HT1080 (cell line): ENCODE results near the gene APBB1IP. TPM values are rescaled to one million over a fixed set of nuclear protein-coding genes. Genes with fewer than 3 reads are reported as not detected.
"Not testable (repeated sequence)": the region's sequence is repeated elsewhere in the genome, so short reads cannot be mapped to it uniquely, and the experiment has no call there.

Experiments
- DNase-seq: peaks from one replicate; pipeline ENCODE4 v3.0.0-alpha.2; 2015; ENCODE audit warnings: low read depth
- total RNA-seq: library from RNA; depleted of rRNA; stranded (reverse); fragments of >200 nt; shearing (Covaris generic); gene quantifications from 2 replicates; pipeline ENCODE4 v1.2.3, GENCODE V29; 2014

The APBB1IP gene
- total RNA-seq, 1 experiment from 2014 or later = not detected

GRCh38 chr10:26555719-26556368, 117.7 kb downstream of the APBB1IP start:
- DNase-seq = no peak

- DNase-seq = peak; percentile 50
Observed at GRCh38 chr10:26556748-26557640, 118.9 kb downstream of the APBB1IP start.

- peak; percentile 31 for DNase-seq
Observed at GRCh38 chr10:26557641-26558014, 119.5 kb downstream of the APBB1IP start.

GRCh38 chr10:26566525-26567350, 128.6 kb downstream of the APBB1IP start:
- DNase-seq = no peak

GRCh38 chr10:26567351-26567721, 129.2 kb downstream of the APBB1IP start:
- DNase-seq = no peak

- DNase-seq = no peak
Observed at GRCh38 chr10:26571655-26572054, 133.5 kb downstream of the APBB1IP start.

- DNase-seq = no peak
Observed at GRCh38 chr10:26573674-26574073, 135.5 kb downstream of the APBB1IP start.

GRCh38 chr10:26574783-26575182, 136.6 kb downstream of the APBB1IP start:
- no peak for DNase-seq

- DNase-seq = not testable (repeated sequence)
Observed at GRCh38 chr10:26578371-26578770, 140.2 kb downstream of the APBB1IP start.

GRCh38 chr10:26579256-26580063, 141.3 kb downstream of the APBB1IP start:
- DNase-seq = no peak

GRCh38 chr10:26586211-26586610, 148.1 kb downstream of the APBB1IP start:
- no peak for DNase-seq

GRCh38 chr10:26588611-26589010, 150.5 kb downstream of the APBB1IP start:
- no peak for DNase-seq

- not testable (repeated sequence) for DNase-seq
Observed at GRCh38 chr10:26589813-26590212, 151.7 kb downstream of the APBB1IP start.

GRCh38 chr10:26593896-26594295, 155.8 kb downstream of the APBB1IP start:
- DNase-seq = no peak

GRCh38 chr10:26603283-26603682, 165.1 kb downstream of the APBB1IP start:
- peak; percentile 31 for DNase-seq

GRCh38 chr10:26604320-26605093, 166.4 kb downstream of the APBB1IP start:
- not testable (repeated sequence) for DNase-seq

- DNase-seq = peak; percentile 15
Observed at GRCh38 chr10:26606389-26606877, 168.3 kb downstream of the APBB1IP start.

GRCh38 chr10:26612151-26612915, 174.2 kb downstream of the APBB1IP start:
- DNase-seq = no peak
